Duodenal mucosa (tissue), 2 donors: ENCODE data around the gene KRTAP4-3.
"Not testable (repeated sequence)": the region's sequence is repeated elsewhere in the genome, so short reads cannot be mapped to it uniquely, and the experiment has no call there.

Experiments used
- H3K27ac ChIP-seq: one replicate; pipeline ENCODE4 v1.7.0; 2013; ENCODE audit warnings: low read depth, low read length
- H3K27me3 ChIP-seq, 2 donors: one replicate each; pipeline ENCODE4 v1.7.0; 2013; ENCODE audit warnings: low read length in 2 of 2, control low read depth in 1 of 2; ENCODE audit not compliant: insufficient read depth in 2 of 2, control insufficient read depth in 1 of 2
- H3K36me3 ChIP-seq, 2 donors: one replicate each; pipeline ENCODE4 v1.7.0; 2013; ENCODE audit warnings: low read length in 2 of 2, control low read depth in 1 of 2; ENCODE audit not compliant: insufficient read depth in 2 of 2, control insufficient read depth in 1 of 2
- H3K4me1 ChIP-seq, 2 donors: one replicate each; pipeline ENCODE4 v1.7.0; 2013; ENCODE audit warnings: low read length in 2 of 2, control low read depth in 1 of 2; ENCODE audit not compliant: insufficient read depth in 2 of 2, control insufficient read depth in 1 of 2
- H3K4me3 ChIP-seq, 2 donors: one replicate each; pipeline ENCODE4 v1.7.0; 2013; ENCODE audit warnings: low read length in 2 of 2, low read depth in 1 of 2
- H3K9ac ChIP-seq, 2 donors: one replicate each; pipeline ENCODE4 v1.7.0; 2013; ENCODE audit warnings: low read length in 2 of 2, low read depth in 1 of 2
- H3K9me3 ChIP-seq, 2 donors: one replicate each; pipeline ENCODE4 v1.7.0; 2013; ENCODE audit warnings: low read length in 2 of 2, control low read depth in 1 of 2; ENCODE audit not compliant: control insufficient read depth in 1 of 2

Gene KRTAP4-3

DNA sequence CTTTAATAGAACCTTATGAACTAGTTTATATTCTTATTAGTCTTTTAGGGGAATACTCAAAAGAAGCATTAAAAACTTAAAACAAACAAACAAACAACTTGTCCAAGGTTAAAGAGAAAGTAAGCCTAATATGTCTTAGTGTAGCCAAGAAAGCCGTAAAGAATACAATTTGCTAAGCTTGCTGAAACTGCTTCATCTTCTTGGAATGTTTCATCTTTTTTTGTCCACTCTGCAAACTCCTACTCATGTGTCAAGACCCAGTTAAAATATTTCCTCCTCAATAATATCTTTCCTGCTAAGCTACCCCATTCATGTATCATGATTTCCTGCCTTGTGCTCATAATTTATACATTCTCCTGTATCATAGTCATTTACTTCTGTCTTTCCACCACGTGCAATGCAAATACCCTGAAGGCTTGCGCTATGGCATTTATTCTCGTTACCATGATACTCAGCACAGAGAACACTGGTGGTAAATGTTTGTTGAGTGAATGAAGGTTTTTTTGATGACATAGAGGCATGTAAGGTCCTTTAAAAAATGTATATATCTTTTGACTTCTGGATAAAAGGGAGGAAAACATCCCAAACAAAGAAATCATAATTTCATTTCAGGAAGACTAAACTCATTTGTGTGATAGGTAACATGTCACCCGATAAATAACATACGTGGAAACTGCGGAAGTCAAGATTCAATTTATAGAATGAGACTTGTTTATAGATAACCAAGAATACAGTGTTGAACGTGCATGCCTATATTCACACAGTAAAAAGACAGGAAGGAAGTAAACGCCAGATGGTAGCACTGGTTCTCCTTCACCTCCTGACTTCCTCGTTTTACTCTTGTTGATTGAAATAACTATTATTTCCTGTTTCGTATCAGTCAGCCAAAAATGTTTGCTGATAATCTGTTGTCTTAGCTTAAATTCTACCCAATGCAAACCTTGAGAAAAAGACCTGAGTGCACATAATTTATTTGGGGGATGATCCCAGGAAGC, 48.0 kb downstream of the KRTAP4-3 start:
- H3K4me3 ChIP-seq, H3K9ac ChIP-seq, H3K27ac ChIP-seq, H3K27me3 ChIP-seq, H3K36me3 ChIP-seq, H3K4me1 ChIP-seq, H3K9me3 ChIP-seq: not testable (repeated sequence)

DNA sequence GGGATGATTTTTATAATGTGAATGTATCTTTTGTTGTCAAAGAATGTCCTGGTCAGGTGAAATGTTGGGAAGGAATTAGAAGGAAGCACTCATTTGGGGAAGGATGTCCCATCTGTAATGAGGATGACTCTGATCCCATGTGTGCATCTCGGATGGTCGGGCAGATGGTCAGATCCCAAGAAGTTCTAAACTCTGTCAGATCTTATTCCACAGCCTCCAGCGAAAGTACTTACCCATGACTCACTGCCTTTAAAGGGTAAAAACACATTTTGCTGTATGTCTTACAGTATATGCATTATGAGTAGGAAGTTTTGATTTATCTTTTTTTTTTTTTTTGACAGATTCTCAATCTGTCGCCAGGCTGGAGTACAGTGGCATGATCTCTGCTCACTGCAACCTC, 49.3 kb downstream of the KRTAP4-3 start:
- no peak overlapping the region for H3K9ac ChIP-seq
- H3K4me1 ChIP-seq: no peaks in the 10 kb centered on the region
- H3K27ac ChIP-seq: no peak overlapping the region
- no peak overlapping the region for H3K4me3 ChIP-seq
- no peaks in the 10 kb centered on the region for H3K36me3 ChIP-seq
- peaks cover 0 to 8% of the 10 kb centered on the region in 2 donors for H3K27me3 ChIP-seq
- H3K9me3 ChIP-seq: no peaks in the 10 kb centered on the region

DNA sequence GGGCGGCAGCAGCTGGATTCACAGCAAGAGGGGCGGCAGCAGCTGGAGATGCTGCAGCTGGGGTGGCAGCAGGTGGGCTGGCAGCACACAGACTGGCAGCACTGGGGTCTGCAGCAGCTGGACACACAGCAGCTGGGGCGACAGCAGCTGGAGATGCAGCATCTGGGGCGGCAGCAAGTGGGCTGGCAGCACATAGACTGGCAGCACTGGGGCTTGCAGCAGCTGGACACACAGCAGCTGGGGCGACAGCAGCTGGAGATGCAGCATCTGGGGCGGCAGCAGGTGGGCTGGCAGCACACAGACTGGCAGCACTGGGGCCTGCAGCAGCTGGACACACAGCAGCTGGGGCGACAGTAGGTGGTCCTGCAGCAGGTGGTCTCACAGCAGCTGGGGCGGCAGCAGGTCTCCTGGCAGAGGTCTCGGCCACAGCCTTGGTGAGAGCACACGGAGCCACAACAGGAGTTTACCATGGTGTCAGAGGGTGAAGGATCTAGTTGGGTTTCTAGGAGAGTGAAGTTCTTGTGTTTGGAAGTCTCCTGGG, 50.1 kb downstream of the KRTAP4-3 start, which contains the start of gene KRTAP4-11:
Gene KRTAP4-11 (minus strand): TSS at position 528 of the 541 bp plus-strand sequence. CDS start 58 bp downstream, at position 470.
- H3K4me1 ChIP-seq, H3K9ac ChIP-seq, H3K4me3 ChIP-seq, H3K27ac ChIP-seq, H3K36me3 ChIP-seq, H3K9me3 ChIP-seq, H3K27me3 ChIP-seq: not testable (repeated sequence)
